IMR-90 (cell line): ENCODE data around the gene NALF2.

Experiments used
- BHLHE40 ChIP-seq: fragments of 150-350 bp; IDR thresholded peaks from 2 replicates; pipeline ENCODE4 v1.6.1; 2016; ENCODE audit warnings: mild to moderate bottlenecking, low read depth, low read length
- CEBPB ChIP-seq: IDR thresholded peaks from 2 replicates; pipeline ENCODE4 v1.6.1; 2012; ENCODE audit warnings: low read depth, low read length, improper control_type of control experiment
- CHD1 ChIP-seq: IDR thresholded peaks from 2 replicates; pipeline ENCODE4 v1.6.1; 2012; ENCODE audit warnings: low read depth, low read length, improper control_type of control experiment
- MAFK ChIP-seq: IDR thresholded peaks from 2 replicates; pipeline ENCODE4 v1.6.1; 2012; ENCODE audit warnings: low read depth, low read length, improper control_type of control experiment
- MXI1 ChIP-seq: IDR thresholded peaks from 2 replicates; pipeline ENCODE4 v1.6.1; 2012; ENCODE audit warnings: low read depth, mild to moderate bottlenecking, low read length, moderate library complexity, borderline replicate concordance
- POLR2A ChIP-seq: IDR thresholded peaks from 2 replicates; pipeline ENCODE4 v1.6.1; 2012; ENCODE audit warnings: mild to moderate bottlenecking, low read depth, low read length
- RAD21 ChIP-seq: IDR thresholded peaks from 2 replicates; pipeline ENCODE4 v1.6.1; 2012; ENCODE audit warnings: low read length, improper control_type of control experiment
- RFX5 ChIP-seq: IDR thresholded peaks from 2 replicates; pipeline ENCODE4 v1.8.0; 2012; ENCODE audit warnings: low read depth, mild to moderate bottlenecking, low read length, moderate library complexity
- SMC3 ChIP-seq: fragments of 150-350 bp; IDR thresholded peaks from 2 replicates; pipeline ENCODE4 v1.6.1; 2016; ENCODE audit warnings: low read depth, mild to moderate bottlenecking, antibody characterized with exemption, low read length, moderate library complexity
- TF ChIP-seq, protein P1 (sequence below): conservative IDR thresholded peaks from 2 replicates; pipeline ENCODE4 v1.5.1; 2012; ENCODE audit warnings: mild to moderate bottlenecking, low read depth, low read length, improper control_type of control experiment
- TF ChIP-seq, protein P2 (sequence below): fragments of 150-350 bp; IDR thresholded peaks from 2 replicates; pipeline ENCODE4 v1.6.1; 2017; ENCODE audit warnings: mild to moderate bottlenecking, antibody characterized with exemption, low read length, low read depth
- TF ChIP-seq, protein P3 (sequence below): fragments of 150-350 bp; IDR thresholded peaks from 2 replicates; pipeline ENCODE4 v1.6.1; 2016; ENCODE audit warnings: low read depth, mild to moderate bottlenecking, low read length, moderate library complexity, borderline replicate concordance

DNA sequence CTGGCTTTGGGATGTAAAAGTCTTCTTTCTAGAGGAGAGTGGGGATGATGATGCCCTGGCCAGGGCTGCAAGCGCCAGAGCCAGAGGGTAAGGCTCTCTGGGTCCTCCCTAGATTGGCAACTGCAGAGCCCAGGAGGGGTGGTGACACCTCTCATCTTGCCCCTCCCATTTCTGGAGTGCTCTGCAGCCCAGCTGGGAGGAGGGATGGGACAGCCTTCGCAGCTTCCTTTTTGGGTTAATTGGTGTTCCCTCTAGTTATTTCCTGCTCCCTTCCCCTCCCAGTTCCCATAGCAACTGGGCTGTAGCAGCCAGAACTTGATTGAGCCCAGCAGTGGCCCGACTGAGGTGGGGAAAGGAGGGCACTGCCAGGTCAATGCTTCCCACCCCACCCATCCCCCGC, 19.2 kb downstream of the NALF2 start:
- TF ChIP-seq RAD21 (no peak), MXI1 (no peak), CEBPB (no peak), MAFK (no peak), POLR2A (no peak), SMC3 (no peak), RFX5 (no peak), CHD1 (no peak), BHLHE40 (no peak)
- TF ChIP-seq, protein P1, sequence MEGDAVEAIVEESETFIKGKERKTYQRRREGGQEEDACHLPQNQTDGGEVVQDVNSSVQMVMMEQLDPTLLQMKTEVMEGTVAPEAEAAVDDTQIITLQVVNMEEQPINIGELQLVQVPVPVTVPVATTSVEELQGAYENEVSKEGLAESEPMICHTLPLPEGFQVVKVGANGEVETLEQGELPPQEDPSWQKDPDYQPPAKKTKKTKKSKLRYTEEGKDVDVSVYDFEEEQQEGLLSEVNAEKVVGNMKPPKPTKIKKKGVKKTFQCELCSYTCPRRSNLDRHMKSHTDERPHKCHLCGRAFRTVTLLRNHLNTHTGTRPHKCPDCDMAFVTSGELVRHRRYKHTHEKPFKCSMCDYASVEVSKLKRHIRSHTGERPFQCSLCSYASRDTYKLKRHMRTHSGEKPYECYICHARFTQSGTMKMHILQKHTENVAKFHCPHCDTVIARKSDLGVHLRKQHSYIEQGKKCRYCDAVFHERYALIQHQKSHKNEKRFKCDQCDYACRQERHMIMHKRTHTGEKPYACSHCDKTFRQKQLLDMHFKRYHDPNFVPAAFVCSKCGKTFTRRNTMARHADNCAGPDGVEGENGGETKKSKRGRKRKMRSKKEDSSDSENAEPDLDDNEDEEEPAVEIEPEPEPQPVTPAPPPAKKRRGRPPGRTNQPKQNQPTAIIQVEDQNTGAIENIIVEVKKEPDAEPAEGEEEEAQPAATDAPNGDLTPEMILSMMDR = no peak
- TF ChIP-seq, protein P2, sequence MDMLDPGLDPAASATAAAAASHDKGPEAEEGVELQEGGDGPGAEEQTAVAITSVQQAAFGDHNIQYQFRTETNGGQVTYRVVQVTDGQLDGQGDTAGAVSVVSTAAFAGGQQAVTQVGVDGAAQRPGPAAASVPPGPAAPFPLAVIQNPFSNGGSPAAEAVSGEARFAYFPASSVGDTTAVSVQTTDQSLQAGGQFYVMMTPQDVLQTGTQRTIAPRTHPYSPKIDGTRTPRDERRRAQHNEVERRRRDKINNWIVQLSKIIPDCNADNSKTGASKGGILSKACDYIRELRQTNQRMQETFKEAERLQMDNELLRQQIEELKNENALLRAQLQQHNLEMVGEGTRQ = no peak
- TF ChIP-seq, protein P3, sequence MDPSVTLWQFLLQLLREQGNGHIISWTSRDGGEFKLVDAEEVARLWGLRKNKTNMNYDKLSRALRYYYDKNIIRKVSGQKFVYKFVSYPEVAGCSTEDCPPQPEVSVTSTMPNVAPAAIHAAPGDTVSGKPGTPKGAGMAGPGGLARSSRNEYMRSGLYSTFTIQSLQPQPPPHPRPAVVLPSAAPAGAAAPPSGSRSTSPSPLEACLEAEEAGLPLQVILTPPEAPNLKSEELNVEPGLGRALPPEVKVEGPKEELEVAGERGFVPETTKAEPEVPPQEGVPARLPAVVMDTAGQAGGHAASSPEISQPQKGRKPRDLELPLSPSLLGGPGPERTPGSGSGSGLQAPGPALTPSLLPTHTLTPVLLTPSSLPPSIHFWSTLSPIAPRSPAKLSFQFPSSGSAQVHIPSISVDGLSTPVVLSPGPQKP = no peak
